GM23248 (cell line): ENCODE data around the gene SLC6A7.

ENCODE experiments used
- EZH2 ChIP-seq: fragments of 200-600 bp; sonication (generic); IDR thresholded peaks from 2 replicates; pipeline ENCODE4 v1.6.1; 2018; ENCODE audit warnings: antibody characterized with exemption, mild to moderate bottlenecking; ENCODE audit not compliant: insufficient read depth, poor library complexity, severe bottlenecking
- EZH2phosphoT487 ChIP-seq: fragments of 200-600 bp; sonication (generic); IDR thresholded peaks from 2 replicates; pipeline ENCODE4 v1.6.1; 2018; ENCODE audit warnings: antibody characterized with exemption, moderate library complexity, mild to moderate bottlenecking, low read depth; ENCODE audit not compliant: insufficient read depth

DNA sequence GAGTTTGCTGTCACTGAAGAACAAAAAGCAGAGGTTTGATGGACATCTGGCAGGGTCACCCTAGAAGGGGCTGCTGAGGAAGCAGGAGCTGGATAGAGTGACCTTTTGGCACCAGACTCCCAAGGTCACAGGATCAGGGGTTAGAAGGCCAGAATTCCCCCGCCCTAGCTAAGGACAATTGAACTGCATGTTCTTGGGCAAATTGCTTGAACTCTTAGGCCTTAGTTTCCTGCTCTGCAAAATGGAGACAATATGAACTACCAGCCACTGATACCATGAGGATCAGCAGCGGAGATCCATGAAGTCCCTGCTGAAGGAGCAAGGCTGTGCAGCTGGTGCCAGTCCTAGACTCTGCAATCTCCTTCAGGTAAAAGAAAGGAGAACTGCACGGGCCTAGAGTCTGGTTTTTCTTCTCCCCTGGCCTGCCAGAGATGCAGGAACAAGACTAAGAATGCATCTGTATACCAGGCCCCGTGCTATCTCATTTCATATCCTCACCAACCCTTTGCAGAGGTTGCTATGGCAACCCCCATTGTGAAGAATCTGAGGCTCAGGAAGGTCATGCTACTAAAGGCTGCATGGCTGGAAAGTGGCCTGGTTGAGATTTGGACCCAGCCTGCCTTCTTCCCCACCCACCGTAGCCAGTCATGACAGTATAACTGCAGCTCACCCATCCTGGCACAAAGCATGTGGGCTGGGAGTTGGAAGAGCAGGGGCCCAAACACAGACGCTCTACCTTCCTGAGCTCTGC, 66.0 kb downstream of the SLC6A7 start:
- TF ChIP-seq EZH2 = no peak
- no peak for TF ChIP-seq EZH2phosphoT487
